GM12878 (cell line): ENCODE data around the gene CERT1. TPM values are rescaled to one million over a fixed set of nuclear protein-coding genes. Genes with fewer than 3 reads are reported as not detected.

Experiments
- ATAC-seq: fragments of 200-7000 bp; cut with Tn5 transposase; 3 replicates; pipeline ENCODE4 v1.9.1; 2020; ENCODE audit warnings: mild to moderate bottlenecking, moderate library complexity
- BruUV-seq: library from RNA; stranded (reverse); fragments of 400-500 nt; replicated peaks from 2 replicates; lab custom pipeline; 2021; lab: Mats Ljungman, UMichigan
- CTCF ChIA-PET: fragments of 300-600 bp; sonication (Branson Sonifier 250); formaldehyde crosslinking; extraction: SDS; loops from one replicate; lab custom pipeline; 2021; ENCODE audit warnings: inconsistent platforms; lab: Yijun Ruan, JAX
- POLR2A ChIA-PET: fragments of 350-600 bp; formaldehyde crosslinking; extraction: SDS; loops from one replicate; lab custom pipeline; 2021; ENCODE audit warnings: inconsistent platforms; lab: Charles Lee
- RAD21 ChIA-PET: fragments of 300-600 bp; sonication (Branson Sonifier 250); formaldehyde crosslinking; loops from one replicate; lab custom pipeline; 2023; ENCODE audit warnings: antibody characterized with exemption; ENCODE audit not compliant: unreplicated experiment; lab: Charles Lee
- SMC1A ChIA-PET: fragments of 300-600 bp; sonication (Branson Sonifier 250); formaldehyde crosslinking; loops from one replicate; lab custom pipeline; 2023; ENCODE audit not compliant: unreplicated experiment, uncharacterized antibody; lab: Charles Lee
- DNase-seq: peaks from one replicate; pipeline ENCODE4 v3.0.0-alpha.2; 2011; ENCODE audit warnings: low read depth, low spot score
- FAIRE-seq: peaks from 3 replicates; lab custom pipeline; 2011; peaks lifted over from hg19 to GRCh38; lab: Jason Lieb, UNC
- H2AFZ ChIP-seq: 2 replicates; pipeline ENCODE4 v1.6.0; 2011; ENCODE audit warnings: low read depth, low read length, control low read depth; ENCODE audit not compliant: control insufficient read depth
- H3K27ac ChIP-seq: 2 replicates; pipeline ENCODE4 v1.5.1; 2011; ENCODE audit warnings: control low read depth; ENCODE audit not compliant: control insufficient read depth, insufficient read depth
- H3K27me3 ChIP-seq, 2 experiments: replicated peaks in 1 of 2; 2 replicates each; pipeline versions ENCODE4 v1.6.0 to v1.6.1; 2011; ENCODE audit warnings: low read length in 1 of 2; ENCODE audit not compliant: control insufficient read depth in 2 of 2, insufficient read depth in 2 of 2
- H3K36me3 ChIP-seq, 2 experiments: 2 replicates each; pipeline ENCODE4 v1.5.1; 2011; ENCODE audit warnings: low read length in 1 of 2; ENCODE audit not compliant: control insufficient read depth in 2 of 2, insufficient read depth in 2 of 2
- H3K4me1 ChIP-seq: 2 replicates; pipeline ENCODE4 v1.6.1; 2011; ENCODE audit warnings: mild to moderate bottlenecking, low read length, moderate library complexity, mixed read lengths; ENCODE audit not compliant: control insufficient read depth, insufficient read depth
- H3K4me2 ChIP-seq: 2 replicates; pipeline ENCODE4 v1.6.0; 2011; ENCODE audit warnings: control low read depth; ENCODE audit not compliant: control insufficient read depth, insufficient read depth
- H3K4me3 ChIP-seq: fragments of 200-600 bp; sonication (generic); 2 replicates; pipeline ENCODE4 v1.5.1; 2016
- H3K79me2 ChIP-seq: 2 replicates; pipeline ENCODE4 v1.6.0; 2011; ENCODE audit warnings: low read length; ENCODE audit not compliant: control insufficient read depth, insufficient read depth
- H3K9ac ChIP-seq: 2 replicates; pipeline ENCODE4 v1.8.0; 2011; ENCODE audit warnings: low read length, control low read depth, mixed read lengths; ENCODE audit not compliant: control insufficient read depth, insufficient read depth
- H3K9me3 ChIP-seq: replicated peaks from 3 replicates; pipeline ENCODE4 v1.5.1; 2011; ENCODE audit warnings: mild to moderate bottlenecking, low read length; ENCODE audit not compliant: control insufficient read depth, insufficient read depth
- H4K20me1 ChIP-seq: 2 replicates; pipeline ENCODE4 v1.6.0; 2011; ENCODE audit not compliant: control insufficient read depth, insufficient read depth
- ASH2L ChIP-seq: fragments of 300-600, 200-600 bp; sonication (generic); IDR thresholded peaks from 2 replicates; pipeline ENCODE4 v1.6.1; 2017; ENCODE audit warnings: low read depth, mild to moderate bottlenecking, borderline replicate concordance
- E2F8 ChIP-seq: fragments of 450-650 bp; IDR thresholded peaks from 2 replicates; pipeline ENCODE4 v1.6.1; 2018; ENCODE audit warnings: mild to moderate bottlenecking, low read depth, moderate library complexity; ENCODE audit not compliant: partially characterized antibody
- E4F1 ChIP-seq: fragments of 450-650 bp; IDR thresholded peaks from 2 replicates; pipeline ENCODE4 v1.6.1; 2018; ENCODE audit warnings: borderline replicate concordance, mild to moderate bottlenecking; ENCODE audit not compliant: partially characterized antibody
- KDM1A ChIP-seq: fragments of 200-600 bp; sonication (generic); IDR thresholded peaks from 2 replicates; pipeline ENCODE4 v1.6.1; 2016; ENCODE audit warnings: borderline replicate concordance
- NR2F1 ChIP-seq: fragments of 450-650 bp; conservative IDR thresholded peaks from 2 replicates; pipeline ENCODE4 v1.6.1; 2017; ENCODE audit warnings: mild to moderate bottlenecking
- RCOR1 ChIP-seq: conservative IDR thresholded peaks from 2 replicates; pipeline ENCODE4 v1.6.1; 2012; ENCODE audit warnings: low read depth, low read length, improper control_type of control experiment
- TARDBP ChIP-seq: IDR thresholded peaks from 2 replicates; pipeline ENCODE4 v1.6.1; 2016; ENCODE audit warnings: borderline replicate concordance
- WGBS: methylation state at CpG from one replicate; pipeline ENCODE4 v1.1.6; 2016; ENCODE audit warnings: low lambda C conversion rate; ENCODE audit not compliant: insufficient replicate concordance, insufficient coverage; ENCODE audit errors: missing lambda C conversion rate; 5-methylcytosine and 5-hydroxymethylcytosine counted together
- in situ Hi-C: fragments of 300-500 bp; cut with MboI; formaldehyde crosslinking; loops from 9 replicates; pipeline ENCODE4 v1.14.3; 2018; ENCODE audit warnings: mixed read lengths
- intact Hi-C: fragments of 100-400 bp; cut with micrococcal nuclease; formaldehyde crosslinking; loops from one replicate; pipeline ENCODE4 v1.14.2; 2022; ENCODE audit not compliant: unreplicated experiment
- polyA plus RNA-seq, 11 experiments: library from polyadenylated mRNA; depleted of rRNA in 4 of 11; unstranded in 6 of 11; stranded (reverse) in 5 of 11; fragments of >200 nt; fragmentation: Nextera tagmentation in 4 of 11; fragmentation: Illumina TruSeq in 1 of 11; extraction: Ambion mirVana in 4 of 11; extraction: Trizol in 1 of 11; gene quantifications; 1 replicate in 1 of 11; 2 replicates in 10 of 11; pipeline versions ENCODE4 v1.2.1 to v1.2.3, GENCODE V29; 2011 to 2016; ENCODE audit warnings: inconsistent platforms in 2 of 11, missing spikeins in 2 of 11, low read depth in 1 of 11
- total RNA-seq, 4 experiments: library from RNA; depleted of rRNA in 3 of 4; stranded (reverse); fragments of >200 nt in 3 of 4; fragmentation: Illumina TruSeq in 1 of 4; extraction: Trizol in 1 of 4; gene quantifications; 2 replicates each; pipeline versions ENCODE4 v1.2.1 to v1.2.3, GENCODE V29; 2013 to 2021
- TF ChIP-seq, protein P1 (sequence below): fragments of 450-650 bp; IDR thresholded peaks from 2 replicates; pipeline ENCODE4 v1.6.1; 2014; ENCODE audit warnings: mild to moderate bottlenecking

The CERT1 gene
- total and polyA plus RNA-seq, 10 of the 15 experiments (the other 5 are each of a cell fraction or from before 2014, with no cell fraction given), result 7.7 to 36.7 (median 25.6) TPM

DNA sequence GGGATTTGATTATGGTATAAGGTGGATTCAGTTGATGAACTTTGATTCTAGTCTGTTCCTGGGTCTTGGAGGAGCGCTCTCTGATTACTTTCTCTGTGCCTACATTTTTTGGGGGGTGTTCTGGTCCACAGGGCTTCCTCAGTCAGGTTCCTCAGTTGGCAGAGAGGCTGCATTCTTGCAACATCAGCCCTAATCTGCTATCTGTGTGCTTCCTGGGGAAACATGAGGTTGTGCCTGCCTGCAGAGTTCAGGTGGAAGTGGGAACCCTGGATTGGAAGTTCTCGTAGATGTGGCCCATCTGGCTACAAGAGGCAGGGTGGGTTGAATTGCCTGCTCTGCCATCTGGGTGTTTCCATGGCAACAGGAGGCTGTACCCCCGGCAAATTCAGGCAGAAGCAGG lies 24.7 kb upstream of the CERT1 start:
- Histone ChIP-seq H3K4me1 (no peaks in the 10 kb centered on the region), H2AFZ (no peak overlapping the region), H3K79me2 (peaks cover 64% of the 10 kb centered on the region), H3K9me3 (peaks cover 23% of the 10 kb centered on the region), H3K27ac (no peak overlapping the region), H3K4me2 (no peak overlapping the region), H3K27me3 (no peaks in the 10 kb centered on the region), H3K9ac (no peak overlapping the region), H3K4me3 (no peak overlapping the region), H3K36me3 (peaks cover 0 to 11% of the 10 kb centered on the region in 2 experiments; a peak in 3 of 4 replicates), H4K20me1 (no peaks in the 10 kb centered on the region)
- TF ChIP-seq E4F1 (no peak), RCOR1 (no peak), KDM1A (no peak), NR2F1 (no peak), ASH2L (no peak), E2F8 (no peak), TARDBP (no peak)
- TF ChIP-seq, protein P1, sequence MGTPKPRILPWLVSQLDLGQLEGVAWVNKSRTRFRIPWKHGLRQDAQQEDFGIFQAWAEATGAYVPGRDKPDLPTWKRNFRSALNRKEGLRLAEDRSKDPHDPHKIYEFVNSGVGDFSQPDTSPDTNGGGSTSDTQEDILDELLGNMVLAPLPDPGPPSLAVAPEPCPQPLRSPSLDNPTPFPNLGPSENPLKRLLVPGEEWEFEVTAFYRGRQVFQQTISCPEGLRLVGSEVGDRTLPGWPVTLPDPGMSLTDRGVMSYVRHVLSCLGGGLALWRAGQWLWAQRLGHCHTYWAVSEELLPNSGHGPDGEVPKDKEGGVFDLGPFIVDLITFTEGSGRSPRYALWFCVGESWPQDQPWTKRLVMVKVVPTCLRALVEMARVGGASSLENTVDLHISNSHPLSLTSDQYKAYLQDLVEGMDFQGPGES, result no peak
- WGBS, result 94% methylated on average over 3 of the region's 3 CpGs
- ChIA-PET SMC1A (no interaction called here), CTCF (interaction anchor here (1.0 kb wide), 1 partner anchor 133 kb away, joined by 3 read pairs; no protein-coding TSS in a partner anchor), RAD21 (no interaction called here), POLR2A (interaction anchor here (1.0 kb wide), 1 partner anchor 13 kb away, joined by 3 read pairs; no protein-coding TSS in a partner anchor)
- no peak for DNase-seq
- no peak for ATAC-seq
- in situ Hi-C loops, result no loop called here
- no peak for FAIRE-seq
- no TSS peak for BruUV-seq
- intact Hi-C loops, result no loop called here
